H1 (cell line): ENCODE data around the gene MYH11. TPM values are rescaled to one million over a fixed set of nuclear protein-coding genes. Genes with fewer than 3 reads are reported as not detected.

ENCODE experiments used
- CTCF ChIA-PET: fragments of 300-600 bp; sonication (Branson Sonifier 250); formaldehyde crosslinking; loops from one replicate; lab custom pipeline; 2021; ENCODE audit not compliant: partially characterized antibody; lab: Charles Lee
- POLR2A ChIA-PET: fragments of 300-600 bp; sonication (Branson Sonifier 250); formaldehyde crosslinking; loops from one replicate; lab custom pipeline; 2021; ENCODE audit warnings: inconsistent platforms; ENCODE audit not compliant: partially characterized antibody; lab: Charles Lee
- DNase-seq, 2 experiments: peaks; one replicate each; pipeline versions ENCODE4 v3.0.0 to v3.0.0-alpha.2; 2010 to 2022; ENCODE audit warnings: low spot score in 2 of 2, low read depth in 1 of 2, mixed read lengths in 1 of 2
- FAIRE-seq: peaks from 2 replicates; lab custom pipeline; 2011; peaks lifted over from hg19 to GRCh38; lab: Jason Lieb, UNC
- H2AFZ ChIP-seq: 2 replicates; pipeline ENCODE4 v1.8.1; 2012; ENCODE audit warnings: low read length, inconsistent platforms
- H2AK5ac ChIP-seq: 2 replicates; pipeline ENCODE4 v1.6.1; 2013; ENCODE audit warnings: low read depth, low read length
- H2BK120ac ChIP-seq: replicated peaks from 2 replicates; pipeline ENCODE3; 2013; ENCODE audit warnings: low read depth, low read length, inconsistent platforms
- H2BK12ac ChIP-seq: 2 replicates; pipeline ENCODE4 v1.6.1; 2013; ENCODE audit warnings: low read depth, low read length
- H2BK15ac ChIP-seq: 2 replicates; pipeline ENCODE4 v1.6.1; 2013; ENCODE audit warnings: low read length
- H2BK20ac ChIP-seq: 2 replicates; pipeline ENCODE4 v1.6.1; 2013; ENCODE audit warnings: low read length
- H2BK5ac ChIP-seq: 2 replicates; pipeline ENCODE4 v1.6.1; 2013; ENCODE audit warnings: low read depth, low read length
- H3K14ac ChIP-seq: 2 replicates; pipeline ENCODE4 v1.6.1; 2013; ENCODE audit warnings: inconsistent platforms; ENCODE audit not compliant: insufficient read length
- H3K18ac ChIP-seq: 2 replicates; pipeline ENCODE4 v1.6.1; 2013; ENCODE audit warnings: low read length; ENCODE audit errors: extremely low read depth
- H3K23ac ChIP-seq: 2 replicates; pipeline ENCODE4 v1.6.1; 2013; ENCODE audit warnings: inconsistent platforms; ENCODE audit not compliant: insufficient read length
- H3K23me2 ChIP-seq: 2 replicates; pipeline ENCODE4 v1.6.1; 2013; ENCODE audit warnings: low read depth, low read length
- H3K27ac ChIP-seq: 2 replicates; pipeline ENCODE4 v1.6.1; 2011; ENCODE audit warnings: low read depth, low read length, inconsistent platforms
- H3K27me3 ChIP-seq, 4 experiments: replicated peaks in 1 of 4; 1 replicate in 1 of 4; 2 replicates in 3 of 4; pipeline versions ENCODE4 v1.6.1 to v1.8.1; 2011 to 2013; ENCODE audit warnings: low read length in 3 of 4, mild to moderate bottlenecking in 3 of 4, inconsistent platforms in 2 of 4, mixed read lengths in 2 of 4, moderate library complexity in 1 of 4; ENCODE audit not compliant: control insufficient read depth in 3 of 4, insufficient read depth in 3 of 4; ENCODE audit errors: extremely low read depth in 1 of 4
- H3K36me3 ChIP-seq, 4 experiments: 2 replicates each; pipeline versions ENCODE4 v1.6.1 to v1.8.1; 2011 to 2013; ENCODE audit warnings: mild to moderate bottlenecking in 4 of 4, low read length in 3 of 4, moderate library complexity in 2 of 4, control low read depth in 1 of 4, inconsistent platforms in 1 of 4; ENCODE audit not compliant: insufficient read depth in 4 of 4, control insufficient read depth in 2 of 4
- H3K4ac ChIP-seq: replicated peaks from 2 replicates; pipeline ENCODE3; 2013; ENCODE audit warnings: low read length, low read depth, mixed read lengths, inconsistent platforms; ENCODE audit not compliant: insufficient read length
- H3K4me1 ChIP-seq, 4 experiments: replicated peaks in 1 of 4; 1 replicate in 1 of 4; 2 replicates in 3 of 4; pipeline versions ENCODE4 v1.6.1 to v1.8.1; 2011 to 2013; ENCODE audit warnings: low read length in 3 of 4, inconsistent platforms in 2 of 4, mixed read lengths in 1 of 4; ENCODE audit not compliant: insufficient read depth in 4 of 4, control insufficient read depth in 3 of 4
- H3K4me2 ChIP-seq, 2 experiments: 2 replicates each; pipeline versions ENCODE4 v1.6.1 to v1.8.1; 2011 to 2013; ENCODE audit warnings: low read depth in 2 of 2, low read length in 2 of 2, control low read depth in 1 of 2, inconsistent platforms in 1 of 2, mild to moderate bottlenecking in 1 of 2; ENCODE audit not compliant: insufficient read depth in 1 of 2
- H3K4me3 ChIP-seq, 4 experiments: fragments of 200-600, 300-600 bp in 1 of 4; sonication (generic), shearing (Covaris generic), sonication (Bioruptor Twin) in 1 of 4; 2 replicates each; pipeline versions ENCODE4 v1.5.1 to v1.8.1; 2011 to 2016; ENCODE audit warnings: low read length in 4 of 4, low read depth in 3 of 4, control low read depth in 2 of 4, inconsistent platforms in 2 of 4, mild to moderate bottlenecking in 2 of 4, mixed read lengths in 1 of 4, moderate library complexity in 1 of 4; ENCODE audit not compliant: insufficient read depth in 2 of 4; ENCODE audit errors: extremely low read depth in 1 of 4
- H3K56ac ChIP-seq: replicated peaks from 2 replicates; pipeline ENCODE3; 2013; ENCODE audit warnings: low read depth, mild to moderate bottlenecking, mixed read lengths, low read length, inconsistent platforms; ENCODE audit not compliant: insufficient read length
- H3K79me1 ChIP-seq: 2 replicates; pipeline ENCODE4 v1.6.1; 2013; ENCODE audit warnings: low read depth, low read length, control low read depth
- H3K79me2 ChIP-seq, 2 experiments: 2 replicates each; pipeline versions ENCODE4 v1.6.1 to v1.8.1; 2012 to 2013; ENCODE audit warnings: low read length in 2 of 2, mild to moderate bottlenecking in 2 of 2, inconsistent platforms in 1 of 2; ENCODE audit not compliant: insufficient read depth in 2 of 2, control insufficient read depth in 1 of 2
- H3K9ac ChIP-seq, 4 experiments: replicated peaks in 1 of 4; 1 replicate in 1 of 4; 2 replicates in 3 of 4; pipeline versions ENCODE4 v1.6.1 to v1.8.1; 2011 to 2013; ENCODE audit warnings: low read depth in 3 of 4, low read length in 3 of 4, control low read depth in 2 of 4, mild to moderate bottlenecking in 2 of 4, moderate library complexity in 2 of 4, inconsistent platforms in 1 of 4; ENCODE audit errors: extremely low read depth in 1 of 4
- H3K9me3 ChIP-seq, 2 experiments: 2 replicates each; pipeline versions ENCODE4 v1.6.1 to v1.8.1; 2012 to 2013; ENCODE audit warnings: mild to moderate bottlenecking in 2 of 2, moderate library complexity in 2 of 2, control low read depth in 1 of 2, inconsistent platforms in 1 of 2, low read depth in 1 of 2, low read length in 1 of 2, mixed read lengths in 1 of 2; ENCODE audit not compliant: insufficient read depth in 2 of 2
- H4K20me1 ChIP-seq, 2 experiments: replicated peaks in 1 of 2; 2 replicates each; pipeline versions ENCODE3 to v1.8.1; 2011 to 2013; ENCODE audit warnings: inconsistent platforms in 2 of 2, low read length in 2 of 2, mild to moderate bottlenecking in 1 of 2; ENCODE audit not compliant: insufficient read depth in 2 of 2, control insufficient read depth in 1 of 2
- H4K5ac ChIP-seq: 2 replicates; pipeline ENCODE4 v1.6.1; 2013; ENCODE audit warnings: low read length, low read depth, mixed read lengths, inconsistent platforms; ENCODE audit not compliant: insufficient read length
- H4K8ac ChIP-seq: 2 replicates; pipeline ENCODE4 v1.8.0; 2013; ENCODE audit warnings: mild to moderate bottlenecking, moderate library complexity, low read length, inconsistent platforms; ENCODE audit not compliant: insufficient read depth; ENCODE audit errors: extremely low read depth
- H4K91ac ChIP-seq: replicated peaks from 2 replicates; pipeline ENCODE3; 2013; ENCODE audit warnings: low read length, mixed read lengths, inconsistent platforms; ENCODE audit not compliant: insufficient read length
- CREB1 ChIP-seq: IDR thresholded peaks from 2 replicates; pipeline ENCODE4 v1.6.1; 2012; ENCODE audit warnings: inconsistent platforms
- EZH2 ChIP-seq: fragments of 200-600 bp; sonication (generic); IDR thresholded peaks from 2 replicates; pipeline ENCODE4 v1.7.1; 2012; ENCODE audit warnings: low read depth, mild to moderate bottlenecking, moderate library complexity, low read length, inconsistent platforms; ENCODE audit not compliant: severe bottlenecking
- GABPA ChIP-seq: IDR thresholded peaks from 2 replicates; pipeline ENCODE4 v1.6.1; 2011; ENCODE audit warnings: mild to moderate bottlenecking, low read length, moderate library complexity, borderline replicate concordance; ENCODE audit not compliant: insufficient read depth
- GTF2F1 ChIP-seq: IDR thresholded peaks from 2 replicates; pipeline ENCODE4 v1.6.1; 2012; ENCODE audit warnings: low read depth, low read length, improper control_type of control experiment, borderline replicate concordance
- HDAC2 ChIP-seq, 2 experiments: fragments of 300-600 bp in 1 of 2; sonication (generic) in 1 of 2; IDR thresholded peaks; 2 replicates each; pipeline ENCODE4 v1.6.1; 2011 to 2012; ENCODE audit warnings: low read depth in 2 of 2, low read length in 2 of 2, mild to moderate bottlenecking in 2 of 2, moderate library complexity in 2 of 2, borderline replicate concordance in 1 of 2, inconsistent platforms in 1 of 2
- HDAC6 ChIP-seq: IDR thresholded peaks from one replicate; pipeline ENCODE4 v1.7.1; 2012; ENCODE audit warnings: low read depth, mild to moderate bottlenecking, inconsistent platforms, low read length, moderate library complexity
- JUND ChIP-seq: IDR thresholded peaks from 2 replicates; pipeline ENCODE4 v1.6.1; 2011; ENCODE audit warnings: mild to moderate bottlenecking, improper control_type of control experiment, low read length
- RAD21 ChIP-seq, 2 experiments: IDR thresholded peaks in 1 of 2; conservative IDR thresholded peaks in 1 of 2; 2 replicates each; pipeline ENCODE4 v1.6.1; 2011; ENCODE audit warnings: low read depth in 2 of 2, low read length in 2 of 2, improper control_type of control experiment in 1 of 2, inconsistent platforms in 1 of 2, mild to moderate bottlenecking in 1 of 2, moderate library complexity in 1 of 2
- RXRA ChIP-seq: IDR thresholded peaks from 2 replicates; pipeline ENCODE4 v1.6.1; 2011; ENCODE audit warnings: low read depth, mild to moderate bottlenecking, low read length, moderate library complexity; ENCODE audit not compliant: insufficient read depth
- SIN3A ChIP-seq, 2 experiments: IDR thresholded peaks in 1 of 2; conservative IDR thresholded peaks in 1 of 2; 2 replicates each; pipeline ENCODE4 v1.6.1; 2011 to 2012; ENCODE audit warnings: low read length in 2 of 2, improper control_type of control experiment in 1 of 2, low read depth in 1 of 2, mild to moderate bottlenecking in 1 of 2
- TAF1 ChIP-seq: IDR thresholded peaks from 2 replicates; pipeline ENCODE4 v1.6.1; 2011; ENCODE audit warnings: mild to moderate bottlenecking, low read depth, low read length
- TBP ChIP-seq: IDR thresholded peaks from 2 replicates; pipeline ENCODE4 v1.6.1; 2011; ENCODE audit warnings: low read depth, low read length, improper control_type of control experiment
- WGBS, 2 experiments: shearing (Covaris generic) in 1 of 2; methylation state at CpG; one replicate each; pipeline versions ENCODE4 v1.1.6 to v1.1.7; 2013 to 2015; ENCODE audit warnings: low lambda C conversion rate in 2 of 2, mixed read lengths in 2 of 2, inconsistent platforms in 1 of 2, low coverage in 1 of 2, missing lambda C conversion rate in 1 of 2; ENCODE audit not compliant: insufficient replicate concordance in 2 of 2, insufficient coverage in 1 of 2, insufficient read length in 1 of 2; ENCODE audit errors: extremely low coverage in 1 of 2, missing lambda C conversion rate in 1 of 2; 5-methylcytosine and 5-hydroxymethylcytosine counted together
- polyA plus RNA-seq, 7 experiments: library from polyadenylated mRNA; depleted of rRNA in 3 of 7; stranded (reverse) in 5 of 7; unstranded in 2 of 7; fragments of >200 nt in 5 of 7; fragments of 200-250 nt in 2 of 7; gene quantifications; 1 replicate in 5 of 7; 2 replicates in 1 of 7; 4 replicates in 1 of 7; pipeline versions ENCODE4 v1.2.1 to v1.2.3, GENCODE V29; 2011 to 2013; ENCODE audit warnings: missing spikeins in 2 of 7, mixed read lengths in 2 of 7
- total RNA-seq: library from RNA; stranded (reverse); fragmentation: NEBNext Ultra II Directional; extraction: Animal tissue kit (Norgen Biotek cat#: 25700); gene quantifications from 2 replicates; pipeline ENCODE4 v1.2.1, GENCODE V29; 2021

The MYH11 gene
- total and polyA plus RNA-seq, 2 of the 8 experiments (the other 6 are each of a cell fraction or from before 2014, with no cell fraction given), result 0.11 to 0.78 TPM

GRCh38 chr16:15897121-15897780 lies 40.4 kb upstream of the MYH11 start:
- no peak overlapping the region for H4K8ac ChIP-seq
- H3K4ac ChIP-seq, result no peak overlapping the region
- H3K36me3 ChIP-seq, result no peaks in the 10 kb centered on the region
- H3K9me3 ChIP-seq, result no peaks in the 10 kb centered on the region
- H2BK12ac ChIP-seq, result no peak overlapping the region
- H2BK120ac ChIP-seq, result no peak overlapping the region
- H3K4me2 ChIP-seq, result no peak overlapping the region
- no peak overlapping the region for H2BK5ac ChIP-seq
- no peak overlapping the region for H3K56ac ChIP-seq
- H3K79me1 ChIP-seq, result no peaks in the 10 kb centered on the region
- H2AFZ ChIP-seq, result no peak overlapping the region
- H3K27ac ChIP-seq, result no peak overlapping the region
- ChIA-PET POLR2A (interaction anchor here (1.0 to 3.9 kb wide), 2 partner anchors 9 to 17 kb away, joined by 3 to 20 read pairs; partner anchors contain the start of gene CEP20), CTCF (interaction anchor here (0.8 to 1.0 kb wide), 2 partner anchors 24 to 165 kb away, joined by 3 read pairs; no protein-coding TSS in a partner anchor)
- H3K9ac ChIP-seq, result no peak overlapping the region
- no peaks in the 10 kb centered on the region for H3K79me2 ChIP-seq
- H4K5ac ChIP-seq, result no peak overlapping the region
- no peak overlapping the region for H3K18ac ChIP-seq
- no peak overlapping the region for H2BK20ac ChIP-seq
- no peak overlapping the region for H3K14ac ChIP-seq
- no peak overlapping the region for H3K4me3 ChIP-seq
- peaks cover 3% of the 10 kb centered on the region; the same call in 1 of the 2 replicates for H3K23me2 ChIP-seq
- FAIRE-seq (no peak), DNase-seq (no peak)
- H4K20me1 ChIP-seq, result no peaks in the 10 kb centered on the region
- no peak overlapping the region for H2AK5ac ChIP-seq
- 93% methylated on average over 8 of the region's 8 CpGs; no CpG with 5 or more reads in 1 of the 2 experiments for WGBS, 2 experiments
- H2BK15ac ChIP-seq, result no peak overlapping the region
- H3K4me1 ChIP-seq, result no peaks in the 10 kb centered on the region
- H3K23ac ChIP-seq, result no peak overlapping the region
- H4K91ac ChIP-seq, result no peak overlapping the region
- no peaks in the 10 kb centered on the region for H3K27me3 ChIP-seq
- TF ChIP-seq HDAC6 (no peak), GABPA (no peak), TAF1 (no peak), EZH2 (no peak), GTF2F1 (no peak), SIN3A (conservative IDR thresholded peaks at IDR 0.05 in 1 of 2, IDR thresholded peaks at IDR 0.05 in 1 of 2; ENCODE audit: low read depth in 1 of 2, low read length in 2 of 2) (no peak), CREB1 (no peak), TBP (no peak), JUND (no peak), RXRA (no peak), RAD21 (IDR thresholded peaks at IDR 0.05 in 1 of 2, conservative IDR thresholded peaks at IDR 0.05 in 1 of 2; ENCODE audit: low read depth in 2 of 2, low read length in 2 of 2) (no peak), HDAC2 (IDR thresholded peaks at IDR 0.05; ENCODE audit: borderline replicate concordance in 1 of 2, low read depth in 2 of 2, low read length in 2 of 2) (no peak)
